Measurements from ENCODE around the gene GNAQ.

The GNAQ gene

GRCh38 chr9:78030553-78031443, 813 bp downstream of the GNAQ start:
- TF ChIP-seq CTCF (IDR thresholded peaks at IDR 0.05; ENCODE audit: low read depth, low read length, missing control alignments) = no peak
- peak overlapping the region; percentile 67 for H3K27ac ChIP-seq
- no peaks in the 10 kb centered on the region for H3K36me3 ChIP-seq (replicated peaks)
- no peak for DNase-seq
- H3K4me3 ChIP-seq (ENCODE audit: low read depth, low read length) = peak overlapping the region; percentile 88
- in situ Hi-C loops (cut with HindIII; ENCODE audit: low pct_ligation_motif_present, low sequenced_read_pairs) = no loop called here
- no peaks in the 10 kb centered on the region for H3K27me3 ChIP-seq (replicated peaks)

- Histone ChIP-seq H3K36me3 (replicated peaks) (no peaks in the 10 kb centered on the region), H3K27me3 (replicated peaks) (no peaks in the 10 kb centered on the region), H3K4me3 (ENCODE audit: low read depth, low read length) (peak overlapping the region; percentile 88), H3K27ac (no peak overlapping the region)
- TF ChIP-seq CTCF (IDR thresholded peaks at IDR 0.05; ENCODE audit: low read depth, low read length, missing control alignments) = no peak
- no peak for DNase-seq
- in situ Hi-C loops (cut with HindIII; ENCODE audit: low pct_ligation_motif_present, low sequenced_read_pairs) = no loop called here
Observed at GRCh38 chr9:78030296-78030552, 1.4 kb downstream of the GNAQ start.

- no peak overlapping the region for H3K27ac ChIP-seq
- no peaks in the 10 kb centered on the region for H3K36me3 ChIP-seq (replicated peaks)
- H3K27me3 ChIP-seq (replicated peaks) = no peaks in the 10 kb centered on the region
- peak overlapping the region; percentile 88 for H3K4me3 ChIP-seq (ENCODE audit: low read depth, low read length)
- TF ChIP-seq CTCF (IDR thresholded peaks at IDR 0.05; ENCODE audit: low read depth, low read length, missing control alignments) = no peak
- no peak for DNase-seq
- in situ Hi-C loops (cut with HindIII; ENCODE audit: low pct_ligation_motif_present, low sequenced_read_pairs) = no loop called here
Observed at GRCh38 chr9:78029551-78030295, 1.9 kb downstream of the GNAQ start.

- in situ Hi-C loops (cut with HindIII; ENCODE audit: low pct_ligation_motif_present, low sequenced_read_pairs) = no loop called here
- Histone ChIP-seq H3K4me3 (ENCODE audit: low read depth, low read length) (no peak overlapping the region), H3K36me3 (replicated peaks) (no peaks in the 10 kb centered on the region), H3K27ac (no peak overlapping the region), H3K27me3 (replicated peaks) (no peaks in the 10 kb centered on the region)
- TF ChIP-seq CTCF (IDR thresholded peaks at IDR 0.05; ENCODE audit: low read depth, low read length, missing control alignments) = no peak
- no peak for DNase-seq
Observed at GRCh38 chr9:78028926-78029325, 2.7 kb downstream of the GNAQ start.

- in situ Hi-C loops (cut with HindIII; ENCODE audit: low pct_ligation_motif_present, low sequenced_read_pairs) = no loop called here
- no peak overlapping the region for H3K27ac ChIP-seq
Observed at GRCh38 chr9:78026947-78027346, 4.7 kb downstream of the GNAQ start.

More at GRCh38 chr9:78026947-78027346, 4.7 kb downstream of the GNAQ start:
- no peaks in the 10 kb centered on the region for H3K36me3 ChIP-seq (replicated peaks)
- no peak for TF ChIP-seq CTCF (IDR thresholded peaks at IDR 0.05; ENCODE audit: low read depth, low read length, missing control alignments)
- no peaks in the 10 kb centered on the region for H3K27me3 ChIP-seq (replicated peaks)
- DNase-seq = no peak
- no peak overlapping the region for H3K4me3 ChIP-seq (ENCODE audit: low read depth, low read length)
